HG02798 (cell line): ENCODE results near the gene ZNF215.
A peak's percentile ranks its signal among the peaks of the same experiment; 100 is the strongest.
"Not testable (repeated sequence)": the region's sequence is repeated elsewhere in the genome, so short reads cannot be mapped to it uniquely, and the experiment has no call there.

Experiments
- ATAC-seq: cut with Tn5 transposase; IDR thresholded peaks from one replicate; pipeline ENCODE4 v1.9.1; 2021; ENCODE audit warnings: mild to moderate bottlenecking; ENCODE audit not compliant: unreplicated experiment, poor library complexity

The ZNF215 gene

DNA sequence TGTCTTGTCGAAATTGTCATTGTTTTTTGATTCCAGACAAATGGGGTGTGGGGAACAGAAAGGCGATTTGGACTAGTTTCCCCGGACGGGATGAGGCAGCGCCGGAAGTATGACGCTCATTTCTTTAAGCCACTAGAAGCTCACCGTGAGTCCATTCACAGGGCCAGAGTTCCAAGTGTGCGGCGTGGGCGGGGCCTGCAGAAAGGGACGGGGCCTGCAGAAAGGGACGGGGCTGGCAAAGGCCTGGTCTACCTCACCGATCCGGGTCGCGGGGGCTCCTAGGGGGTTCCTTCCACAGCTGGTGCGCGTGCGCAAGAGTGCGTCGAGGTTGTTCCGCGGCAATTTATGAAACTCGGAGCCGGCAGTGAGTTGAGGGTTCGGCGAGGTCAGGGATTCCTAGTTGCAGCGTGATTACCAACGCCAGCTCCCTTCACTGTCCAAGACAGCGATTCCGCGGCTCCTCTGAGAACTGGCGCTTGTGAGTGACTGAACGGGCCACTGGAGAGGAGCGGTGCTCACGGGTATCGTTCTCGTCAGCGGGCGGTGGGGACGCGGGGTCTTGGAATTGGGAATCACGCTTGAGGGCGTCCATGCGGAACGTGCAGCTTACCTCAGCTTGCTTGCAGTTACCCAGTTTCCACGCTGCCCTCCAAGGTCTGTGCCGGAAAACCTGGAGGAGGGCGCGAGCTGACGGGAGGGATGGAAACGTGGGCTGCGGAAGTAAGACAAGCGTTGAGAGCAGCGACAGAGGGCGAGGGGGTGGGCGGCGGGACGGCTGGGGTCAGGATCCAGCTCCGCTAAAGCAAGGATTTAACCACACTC is at the start of gene ZNF215:
TSS of gene ZNF215 (plus strand) at position 219 of the 822 bp plus-strand sequence. CDS start 5,847 bp downstream, outside the sequence.
- ATAC-seq: peak; percentile 77

DNA sequence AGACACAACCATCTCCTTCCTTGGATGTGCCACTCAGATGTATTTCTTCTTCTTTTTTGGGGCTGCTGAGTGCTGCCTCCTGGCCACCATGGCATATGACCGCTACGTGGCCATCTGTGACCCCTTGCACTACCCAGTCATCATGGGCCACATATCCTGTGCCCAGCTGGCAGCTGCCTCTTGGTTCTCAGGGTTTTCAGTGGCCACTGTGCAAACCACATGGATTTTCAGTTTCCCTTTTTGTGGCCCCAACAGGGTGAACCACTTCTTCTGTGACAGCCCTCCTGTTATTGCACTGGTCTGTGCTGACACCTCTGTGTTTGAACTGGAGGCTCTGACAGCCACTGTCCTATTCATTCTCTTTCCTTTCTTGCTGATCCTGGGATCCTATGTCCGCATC is 49.3 kb upstream of the ZNF215 start:
- no peak for ATAC-seq

- no peak for ATAC-seq
These were observed 43.5 kb upstream of the ZNF215 start for GRCh38 chr11:6882751-6883150.

DNA sequence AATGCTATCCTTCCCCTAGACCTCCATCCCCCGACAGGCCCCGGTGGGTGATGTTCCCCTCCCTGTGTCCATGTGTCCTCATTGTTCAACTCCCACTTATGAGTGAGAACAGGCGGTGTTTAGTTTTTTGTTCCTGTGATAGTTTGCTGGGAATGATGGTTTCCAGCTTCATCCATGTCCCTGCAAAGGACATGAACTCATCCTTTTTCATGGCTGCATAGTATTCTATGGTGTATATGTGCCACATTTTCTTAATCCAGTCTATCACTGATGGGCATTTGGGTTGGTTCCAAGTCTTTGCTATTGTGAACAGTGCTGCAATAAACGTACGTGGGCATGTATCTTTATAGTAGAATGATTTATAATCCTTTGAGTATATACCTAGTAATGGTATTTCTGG is 38.5 kb upstream of the ZNF215 start:
- ATAC-seq: not testable (repeated sequence)

GRCh38 chr11:6888830-6889229 is 37.4 kb upstream of the ZNF215 start:
- no peak for ATAC-seq

- ATAC-seq: no peak
These were observed 36.4 kb upstream of the ZNF215 start for GRCh38 chr11:6889835-6890234.

DNA sequence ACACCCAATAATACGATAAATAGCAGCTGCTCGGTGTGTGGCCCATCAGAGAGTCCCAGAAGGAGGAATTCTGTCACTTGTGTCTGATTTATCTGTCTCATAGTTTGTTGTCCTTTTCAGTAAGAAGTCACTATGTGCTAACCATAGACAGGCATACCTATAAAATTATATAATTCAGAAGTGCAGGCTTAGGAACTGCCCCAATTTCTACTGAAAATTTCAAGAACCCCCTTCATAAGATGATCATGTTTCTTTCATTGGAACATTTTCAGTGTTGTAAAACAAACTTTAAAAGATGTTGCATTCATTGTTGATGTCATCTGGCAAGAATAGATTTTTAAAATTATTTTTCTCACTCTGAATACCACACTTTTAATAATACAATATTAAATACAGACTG is 33.8 kb upstream of the ZNF215 start, which contains the start of gene OR2D2:
TSS of gene OR2D2 (minus strand) at position 101 of the 400 bp plus-strand sequence. CDS start at position 101, 0 bp downstream.
- ATAC-seq: no peak

DNA sequence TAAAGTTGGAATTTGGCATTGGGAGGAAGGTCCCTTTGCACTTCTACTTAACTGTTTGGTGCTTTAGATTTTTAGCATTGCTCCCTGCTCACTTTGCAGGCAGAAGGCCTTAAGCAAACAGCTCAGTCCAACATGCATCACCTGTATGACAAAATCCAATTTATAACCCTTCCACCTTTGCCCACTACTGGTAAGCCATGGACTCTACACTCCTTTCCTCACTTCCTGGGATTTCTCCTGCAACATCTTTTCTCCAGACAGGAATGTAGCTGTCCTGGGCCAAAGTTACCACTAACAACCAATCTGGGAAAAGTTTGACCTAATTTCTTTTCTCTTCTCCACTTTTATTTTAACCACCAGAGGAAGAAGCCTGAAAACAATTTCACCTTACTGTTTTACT is 32.1 kb upstream of the ZNF215 start:
- ATAC-seq: no peak

- ATAC-seq: peak; percentile 88
These were observed 31.2 kb upstream of the ZNF215 start for GRCh38 chr11:6895010-6895409.

- ATAC-seq: no peak
These were observed 27.3 kb upstream of the ZNF215 start for GRCh38 chr11:6898911-6899310.

GRCh38 chr11:6900327-6900999 is 25.8 kb upstream of the ZNF215 start:
- ATAC-seq: no peak

DNA sequence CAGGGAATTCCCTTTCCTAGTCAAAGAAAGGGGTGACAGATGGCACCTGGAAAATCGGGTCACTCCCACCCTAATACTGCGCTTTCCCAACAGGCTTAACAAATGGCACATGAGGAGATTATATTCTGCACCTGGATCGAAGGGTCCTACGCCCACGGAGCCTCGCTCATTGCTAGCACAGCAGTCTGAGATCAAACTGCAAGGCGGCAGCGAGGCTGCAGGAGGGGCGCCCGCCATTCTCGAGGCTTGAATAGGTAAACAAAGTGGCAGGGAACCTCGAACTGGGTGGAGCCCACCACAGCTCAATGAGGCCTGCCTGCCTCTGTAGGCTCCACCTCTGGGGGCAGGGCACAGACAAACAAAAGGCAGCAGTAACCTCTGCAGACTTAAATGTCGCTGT is 21.4 kb upstream of the ZNF215 start:
- ATAC-seq: not testable (repeated sequence)

DNA sequence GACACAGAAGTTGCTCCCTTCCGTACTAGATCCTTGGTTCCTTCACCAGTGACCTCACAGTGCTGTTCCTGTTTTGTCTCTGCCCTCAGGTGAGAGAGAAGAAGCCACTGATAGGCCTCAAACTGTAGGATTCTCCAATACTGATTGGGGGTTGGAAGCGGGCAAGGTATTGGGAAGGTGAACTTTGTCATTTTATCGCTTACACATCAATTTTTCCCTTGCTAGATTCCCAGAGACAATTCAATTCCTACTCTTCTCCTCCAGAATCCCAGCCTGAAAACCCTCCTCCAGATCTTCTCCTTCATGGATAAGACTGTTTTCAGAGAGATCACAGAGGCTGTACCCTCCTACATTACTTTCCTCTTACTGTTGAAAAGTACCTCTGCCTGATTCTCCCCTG is 14.8 kb upstream of the ZNF215 start:
- ATAC-seq: no peak

- no peak for ATAC-seq
These were observed 14.3 kb upstream of the ZNF215 start for GRCh38 chr11:6911948-6912347.

DNA sequence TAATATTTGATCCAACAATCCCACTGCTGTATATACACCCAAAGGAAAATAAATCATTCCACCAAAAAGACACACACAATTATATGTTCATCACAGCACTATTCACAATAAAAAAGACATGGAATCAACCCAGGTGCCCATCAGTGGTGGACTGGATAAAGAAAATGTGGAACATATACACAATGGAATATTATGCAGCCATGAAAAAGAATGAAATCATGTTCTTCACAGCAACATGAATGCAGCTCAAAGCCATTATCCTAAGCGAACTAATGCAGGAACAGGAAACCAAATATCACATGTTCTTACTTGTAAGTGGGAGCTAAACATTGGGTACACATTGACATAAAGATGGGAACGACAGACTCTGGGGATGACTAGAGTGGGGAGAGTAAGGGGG is 6.5 kb upstream of the ZNF215 start:
- no peak for ATAC-seq

GRCh38 chr11:6920702-6921101 is 5.5 kb upstream of the ZNF215 start, which contains the start of gene OR2D3:
TSS of gene OR2D3 (plus strand) at chr11:6921002. CDS start at chr11:6921002, 0 bp downstream.
- ATAC-seq: no peak

- no peak for ATAC-seq
These were observed 1.1 kb upstream of the ZNF215 start for GRCh38 chr11:6925007-6925577.

- ATAC-seq: peak; percentile 19
These were observed 504 bp upstream of the ZNF215 start for GRCh38 chr11:6925636-6926207.

- ATAC-seq: peak; percentile 69
These were observed 898 bp downstream of the ZNF215 start for GRCh38 chr11:6927030-6927617.

DNA sequence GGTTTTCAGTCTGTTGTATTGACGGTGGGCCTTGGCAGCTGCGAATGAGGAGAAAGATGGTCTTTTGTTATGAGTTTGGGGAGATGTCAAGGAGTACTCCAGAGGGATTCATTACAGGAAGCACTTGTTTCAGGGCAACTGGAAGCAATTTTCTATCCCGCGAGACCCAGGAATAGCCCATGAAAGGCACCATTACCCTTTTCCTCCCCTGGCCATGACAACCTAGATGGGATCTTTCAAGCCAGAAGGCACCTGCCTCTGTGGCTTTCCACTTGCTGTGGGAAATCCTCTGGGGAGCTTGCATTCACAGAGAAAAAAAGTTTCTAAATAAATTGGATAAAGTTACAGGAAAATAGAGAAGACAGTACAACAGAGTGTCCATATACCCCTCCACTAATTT is 2.7 kb downstream of the ZNF215 start:
- no peak for ATAC-seq
